Mesenchymal stem cell (in vitro differentiated cells and primary cell): ENCODE results near the gene TLCD1.

ENCODE experiments used
- DNase-seq: peaks from one replicate; pipeline ENCODE4 v3.0.0-alpha.2; 2013
- H2AFZ ChIP-seq: one replicate; pipeline ENCODE4 v1.6.1; 2013; ENCODE audit warnings: low read depth, mild to moderate bottlenecking, control low read depth, inconsistent platforms, low read length, moderate library complexity
- H2AK5ac ChIP-seq: 2 replicates; pipeline ENCODE4 v1.6.1; 2013; ENCODE audit warnings: low read length, moderate library complexity, mild to moderate bottlenecking, inconsistent platforms; ENCODE audit not compliant: severe bottlenecking
- H2BK120ac ChIP-seq: one replicate; pipeline ENCODE4 v1.6.1; 2013; ENCODE audit warnings: low read depth, mild to moderate bottlenecking, inconsistent platforms, low read length, moderate library complexity
- H2BK12ac ChIP-seq, 2 experiments: one replicate each; pipeline ENCODE4 v1.6.1; 2013; ENCODE audit warnings: inconsistent platforms in 2 of 2, low read length in 2 of 2, mild to moderate bottlenecking in 2 of 2, moderate library complexity in 2 of 2, control low read depth in 1 of 2
- H2BK15ac ChIP-seq: one replicate; pipeline ENCODE4 v1.6.1; 2013; ENCODE audit warnings: mild to moderate bottlenecking, low read depth, inconsistent platforms; ENCODE audit not compliant: poor library complexity, severe bottlenecking
- H2BK5ac ChIP-seq: 2 replicates; pipeline ENCODE4 v1.6.1; 2013; ENCODE audit warnings: low read depth, mild to moderate bottlenecking, low read length, control low read depth, inconsistent platforms; ENCODE audit not compliant: poor library complexity, severe bottlenecking
- H3K14ac ChIP-seq, 2 experiments: one replicate each; pipeline ENCODE4 v1.6.1; 2013; ENCODE audit warnings: inconsistent platforms in 2 of 2, low read length in 2 of 2, control low read depth in 1 of 2, mild to moderate bottlenecking in 1 of 2, moderate library complexity in 1 of 2
- H3K18ac ChIP-seq, 2 experiments: one replicate each; pipeline ENCODE4 v1.6.1; 2013; ENCODE audit warnings: inconsistent platforms in 2 of 2, low read length in 2 of 2, control low read depth in 1 of 2, low read depth in 1 of 2, mild to moderate bottlenecking in 1 of 2
- H3K23ac ChIP-seq, 2 experiments: one replicate each; pipeline ENCODE4 v1.6.1; 2013; ENCODE audit warnings: inconsistent platforms in 2 of 2, low read length in 2 of 2, mild to moderate bottlenecking in 2 of 2, moderate library complexity in 2 of 2, control low read depth in 1 of 2
- H3K27ac ChIP-seq: 2 replicates; pipeline ENCODE4 v1.5.1; 2013; ENCODE audit warnings: mild to moderate bottlenecking, moderate library complexity, low read length, control low read depth, inconsistent platforms; ENCODE audit not compliant: poor library complexity, severe bottlenecking
- H3K27me3 ChIP-seq, 2 experiments: 2 replicates each; pipeline versions ENCODE4 v1.6.1 to v1.7.0; 2013; ENCODE audit warnings: low read length in 2 of 2, mild to moderate bottlenecking in 2 of 2, moderate library complexity in 2 of 2, control low read depth in 1 of 2, inconsistent platforms in 1 of 2; ENCODE audit not compliant: control insufficient read depth in 1 of 2, insufficient read depth in 1 of 2
- H3K36me3 ChIP-seq, 2 experiments: 2 replicates each; pipeline versions ENCODE4 v1.6.1 to v1.7.0; 2013; ENCODE audit warnings: low read length in 2 of 2, control low read depth in 1 of 2, inconsistent platforms in 1 of 2, low read depth in 1 of 2, mild to moderate bottlenecking in 1 of 2; ENCODE audit not compliant: insufficient read depth in 2 of 2, control insufficient read depth in 1 of 2
- H3K4ac ChIP-seq, 2 experiments: one replicate each; pipeline ENCODE4 v1.6.1; 2013; ENCODE audit warnings: inconsistent platforms in 2 of 2, low read length in 2 of 2, mild to moderate bottlenecking in 2 of 2, moderate library complexity in 2 of 2, control low read depth in 1 of 2, low read depth in 1 of 2
- H3K4me1 ChIP-seq: 2 replicates; pipeline ENCODE4 v1.6.1; 2013; ENCODE audit warnings: low read depth, low read length, control low read depth; ENCODE audit not compliant: control insufficient read depth, insufficient read depth
- H3K4me2 ChIP-seq: 2 replicates; pipeline ENCODE4 v1.6.1; 2013; ENCODE audit warnings: low read length, mild to moderate bottlenecking, inconsistent platforms; ENCODE audit not compliant: poor library complexity, severe bottlenecking
- H3K4me3 ChIP-seq, 2 experiments: 2 replicates each; pipeline versions ENCODE4 v1.5.1 to v1.7.0; 2013; ENCODE audit warnings: low read length in 2 of 2, mild to moderate bottlenecking in 2 of 2, control low read depth in 1 of 2, low read depth in 1 of 2; ENCODE audit not compliant: insufficient read depth in 1 of 2
- H3K79me1 ChIP-seq: replicated peaks from 2 replicates; pipeline ENCODE4 v1.6.1; 2013; ENCODE audit warnings: mild to moderate bottlenecking, control low read depth, low read length, inconsistent platforms; ENCODE audit not compliant: poor library complexity, severe bottlenecking
- H3K9ac ChIP-seq: 2 replicates; pipeline ENCODE4 v1.7.0; 2013; ENCODE audit warnings: mild to moderate bottlenecking, low read length, moderate library complexity
- H3K9me3 ChIP-seq: 2 replicates; pipeline ENCODE4 v1.7.0; 2013; ENCODE audit warnings: mild to moderate bottlenecking, low read length; ENCODE audit not compliant: control insufficient read depth
- H4K8ac ChIP-seq: one replicate; pipeline ENCODE4 v1.6.1; 2013; ENCODE audit warnings: inconsistent platforms, mild to moderate bottlenecking, low read length, moderate library complexity
- H4K91ac ChIP-seq: one replicate; pipeline ENCODE4 v1.6.1; 2013; ENCODE audit warnings: mild to moderate bottlenecking, low read length, inconsistent platforms
- WGBS: methylation state at CpG from one replicate; pipeline ENCODE4 v1.1.7; 2013; ENCODE audit warnings: mixed read lengths; 5-methylcytosine and 5-hydroxymethylcytosine counted together

The TLCD1 gene

GRCh38 chr17:28719021-28719433, 7.0 kb downstream of the TLCD1 start:
- Histone ChIP-seq H3K27me3 (no peaks in the 10 kb centered on the region), H2BK15ac (no peak overlapping the region), H2AFZ (no peak overlapping the region), H3K9me3 (no peaks in the 10 kb centered on the region), H3K14ac (no peak overlapping the region), H4K91ac (peak overlapping the region; percentile 70), H4K8ac (peak overlapping the region; percentile 65), H2AK5ac (peak overlapping the region; percentile 25), H3K36me3 (peaks cover 39 to 52% of the 10 kb centered on the region in 2 experiments), H3K4me2 (peak overlapping the region; percentile 39), H2BK5ac (no peak overlapping the region), H3K27ac (peak overlapping the region; percentile 98), H3K4ac (peak overlapping the region in 1 of 2 experiments; percentile 84), H3K4me1 (peaks cover 22% of the 10 kb centered on the region), H2BK120ac (peak overlapping the region; percentile 1), H3K23ac (peak overlapping the region in 1 of 2 experiments; percentile 43), H3K18ac (peak overlapping the region; percentile 69 to 85), H3K4me3 (peak overlapping the region; percentile 20 to 99), H3K9ac (peak overlapping the region; percentile 95), H3K79me1 (peaks cover 7% of the 10 kb centered on the region), H2BK12ac (peak overlapping the region in 1 of 2 experiments; percentile 78)
- WGBS = 15% methylated on average over 17 of the region's 18 CpGs
- DNase-seq = no peak

GRCh38 chr17:28718333-28719020, 7.6 kb downstream of the TLCD1 start:
- Histone ChIP-seq H3K27me3 (no peaks in the 10 kb centered on the region), H3K9me3 (no peaks in the 10 kb centered on the region), H2AFZ (no peak overlapping the region), H3K4ac (peak overlapping the region; percentile 79 to 84), H3K4me3 (peak overlapping the region; percentile 45 to 99), H2BK15ac (no peak overlapping the region), H2BK120ac (peak overlapping the region; percentile 65), H3K18ac (peak overlapping the region; percentile 60 to 98), H3K14ac (no peak overlapping the region), H3K4me1 (peaks cover 22% of the 10 kb centered on the region), H3K27ac (peak overlapping the region; percentile 98), H3K23ac (no peak overlapping the region), H3K4me2 (peak overlapping the region; percentile 61), H2AK5ac (peak overlapping the region; percentile 78), H4K91ac (peak overlapping the region; percentile 43), H3K79me1 (peaks cover 9% of the 10 kb centered on the region), H2BK5ac (peak overlapping the region; percentile 99), H3K9ac (peak overlapping the region; percentile 95), H2BK12ac (peak overlapping the region; percentile 7 to 14), H4K8ac (peak overlapping the region; percentile 93), H3K36me3 (peaks cover 44 to 51% of the 10 kb centered on the region in 2 experiments)
- WGBS = 6% methylated on average over 15 of the region's 18 CpGs
- no peak for DNase-seq

DNA sequence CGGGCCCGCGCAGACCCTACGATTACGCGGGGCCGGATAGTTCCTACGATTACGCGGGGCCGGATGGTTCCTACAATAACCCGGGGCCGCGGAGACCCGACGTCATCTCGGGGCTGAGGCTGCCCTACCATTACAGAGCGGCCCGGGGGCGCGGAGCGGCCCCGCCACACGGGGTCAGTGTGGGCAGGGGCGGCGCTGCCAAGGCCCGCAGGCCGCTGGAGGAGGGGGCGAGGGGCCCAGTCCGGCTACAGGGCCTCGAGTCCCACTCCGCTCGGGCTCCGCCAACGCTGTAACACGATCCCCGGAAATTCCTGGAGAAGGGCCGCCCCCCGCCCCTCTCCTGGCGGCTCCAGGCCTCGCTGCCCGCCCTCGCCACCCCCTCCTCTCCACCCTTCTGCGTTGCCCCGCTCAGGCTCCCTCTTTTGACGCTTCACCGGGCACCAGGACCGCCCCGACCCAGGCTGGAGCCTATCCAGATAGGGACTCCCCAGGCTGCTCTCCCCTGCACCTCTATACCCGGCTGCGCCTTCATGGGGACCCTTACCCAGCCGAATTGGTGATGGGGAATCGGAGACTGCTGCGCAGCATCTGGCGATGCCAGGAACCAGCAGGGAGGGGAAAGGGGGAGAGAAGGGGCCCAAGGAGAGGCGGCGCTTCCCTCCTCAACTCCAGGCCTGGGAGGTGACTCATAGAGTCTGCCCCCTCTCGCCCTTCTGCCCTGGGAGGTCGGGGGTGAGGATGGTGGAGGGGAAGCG, 8.3 kb downstream of the TLCD1 start, which contains the start of gene RAB34:
RAB34 (minus strand) TSS at position 291 of the 755 bp plus-strand sequence. CDS start 602 bp downstream, outside the sequence.
- 2% methylated on average over 48 of the region's 60 CpGs for WGBS

More for the DNA sequence above, 8.3 kb downstream of the TLCD1 start, which contains the start of gene RAB34:
- Histone ChIP-seq H2AK5ac (peak within 1 kb of the TSS; percentile 78), H4K91ac (peak within 1 kb of the TSS; percentile 88), H4K8ac (peak within 1 kb of the TSS; percentile 93), H2BK120ac (peak within 1 kb of the TSS; percentile 65), H3K79me1 (peaks cover 10% of the 10 kb centered on the region), H3K27ac (peak within 1 kb of the TSS; percentile 98), H3K4me1 (peaks cover 21% of the 10 kb centered on the region), H3K36me3 (peaks cover 41 to 48% of the 10 kb centered on the region in 2 experiments), H3K4me3 (peak within 1 kb of the TSS; percentile 73 to 99), H3K27me3 (no peaks in the 10 kb centered on the region), H3K9ac (peak within 1 kb of the TSS; percentile 95), H3K4me2 (peak within 1 kb of the TSS; percentile 78), H2BK5ac (peak within 1 kb of the TSS; percentile 99), H3K18ac (peak within 1 kb of the TSS; percentile 96 to 98), H2BK15ac (peak within 1 kb of the TSS; percentile 87), H3K9me3 (no peaks in the 10 kb centered on the region), H3K23ac (peak within 1 kb of the TSS; percentile 46 to 67), H3K14ac (peak within 1 kb of the TSS in 1 of 2 experiments; percentile 93), H2BK12ac (peak within 1 kb of the TSS; percentile 85 to 90), H3K4ac (peak within 1 kb of the TSS; percentile 88 to 97), H2AFZ (peak within 1 kb of the TSS; percentile 60)
- DNase-seq = peak; percentile 94
